Measurements from ENCODE around the gene DACH1.

DACH1 gene

GRCh38 chr13:71880753-71881541 lies 13.9 kb upstream of the DACH1 start:
- DNase-seq (ENCODE audit: low spot score) = no peak
- Histone ChIP-seq H3K9ac (ENCODE audit: low read depth, low read length, poor library complexity) (no peak overlapping the region), H3K4me1 (ENCODE audit: control insufficient read depth in 2 of 2, insufficient read depth in 1 of 2, low read depth in 1 of 2, low read length in 2 of 2) (peaks cover 4 to 17% of the 10 kb centered on the region in 2 donors), H2AK5ac (ENCODE audit: low read depth, low read length) (no peak overlapping the region), H3K4me3 (ENCODE audit: low read length in 2 of 2) (no peak overlapping the region), H4K91ac (ENCODE audit: low read depth, low read length, poor library complexity) (no peak overlapping the region), H4K8ac (ENCODE audit: low read depth, low read length) (no peak overlapping the region), H3K79me1 (ENCODE audit: low read depth, low read length) (no peaks in the 10 kb centered on the region), H2BK120ac (ENCODE audit: low read depth, low read length) (no peak overlapping the region), H3K27ac (replicated peaks; ENCODE audit: low read length) (no peak overlapping the region), H2AFZ (ENCODE audit: low read length) (no peak overlapping the region), H2BK12ac (ENCODE audit: low read length) (no peak overlapping the region), H3K4me2 (ENCODE audit: insufficient read depth, low read length, poor library complexity, severe bottlenecking) (no peak overlapping the region), H3K23ac (ENCODE audit: low read depth, low read length, poor library complexity) (no peak overlapping the region), H3K18ac (ENCODE audit: low read length) (no peak overlapping the region), H2BK5ac (ENCODE audit: low read length) (no peak overlapping the region), H3K4ac (ENCODE audit: low read length) (no peak overlapping the region), H3K14ac (ENCODE audit: low read length) (no peak overlapping the region), H3K9me3 (replicated peaks in 1 of 2; ENCODE audit: control insufficient read depth in 2 of 2, insufficient read depth in 1 of 2, low read depth in 1 of 2, low read length in 2 of 2) (peaks cover 2 to 4% of the 10 kb centered on the region in 2 donors), H3K36me3 (replicated peaks in 1 of 2; ENCODE audit: control insufficient read depth in 2 of 2, insufficient read depth in 2 of 2, low read length in 2 of 2) (no peaks in the 10 kb centered on the region), H2BK15ac (ENCODE audit: low read length) (no peak overlapping the region), H3K27me3 (ENCODE audit: control insufficient read depth in 3 of 3, insufficient read depth in 3 of 3, low read depth in 1 of 3, low read length in 3 of 3) (no peaks in the 10 kb centered on the region)
- WGBS, 2 donors (ENCODE audit: extremely low coverage in 2 of 2, insufficient read length in 2 of 2, insufficient replicate concordance in 1 of 2) = no CpG with 5 or more reads among the region's 6 CpGs

GRCh38 chr13:71879808-71880344 lies 12.9 kb upstream of the DACH1 start:
- WGBS, 2 donors (ENCODE audit: extremely low coverage in 2 of 2, insufficient read length in 2 of 2, insufficient replicate concordance in 1 of 2) = no CpG with 5 or more reads among the region's 6 CpGs

GRCh38 chr13:71879129-71879535 lies 12.1 kb upstream of the DACH1 start:
- no peak overlapping the region for H2BK12ac ChIP-seq (ENCODE audit: low read length)
- no peak overlapping the region for H2BK5ac ChIP-seq (ENCODE audit: low read length)
- no peak overlapping the region for H4K91ac ChIP-seq (ENCODE audit: low read depth, low read length, poor library complexity)
- no peak overlapping the region for H3K23ac ChIP-seq (ENCODE audit: low read depth, low read length, poor library complexity)
- H3K4me1 ChIP-seq (ENCODE audit: control insufficient read depth in 2 of 2, insufficient read depth in 1 of 2, low read depth in 1 of 2, low read length in 2 of 2) = peaks cover 8 to 17% of the 10 kb centered on the region in 2 donors
- no peak overlapping the region for H2BK120ac ChIP-seq (ENCODE audit: low read depth, low read length)
- no peak overlapping the region for H4K8ac ChIP-seq (ENCODE audit: low read depth, low read length)
- H3K9me3 ChIP-seq (replicated peaks in 1 of 2; ENCODE audit: control insufficient read depth in 2 of 2, insufficient read depth in 1 of 2, low read depth in 1 of 2, low read length in 2 of 2) = peaks cover 2 to 4% of the 10 kb centered on the region in 2 donors
- no peak overlapping the region for H2BK15ac ChIP-seq (ENCODE audit: low read length)
- no peak overlapping the region for H2AK5ac ChIP-seq (ENCODE audit: low read depth, low read length)
- peak; percentile 50 for DNase-seq (ENCODE audit: low spot score)
- H3K36me3 ChIP-seq (replicated peaks in 1 of 2; ENCODE audit: control insufficient read depth in 2 of 2, insufficient read depth in 2 of 2, low read length in 2 of 2) = no peaks in the 10 kb centered on the region
- H3K27me3 ChIP-seq (ENCODE audit: control insufficient read depth in 3 of 3, insufficient read depth in 3 of 3, low read depth in 1 of 3, low read length in 3 of 3) = no peaks in the 10 kb centered on the region
- no peak overlapping the region for H3K4me3 ChIP-seq (ENCODE audit: low read length in 2 of 2)
- H3K4me2 ChIP-seq (ENCODE audit: insufficient read depth, low read length, poor library complexity, severe bottlenecking) = no peak overlapping the region
- no CpG with 5 or more reads among the region's 3 CpGs for WGBS, 2 donors (ENCODE audit: extremely low coverage in 2 of 2, insufficient read length in 2 of 2, insufficient replicate concordance in 1 of 2)
- no peak overlapping the region for H3K4ac ChIP-seq (ENCODE audit: low read length)
- H3K79me1 ChIP-seq (ENCODE audit: low read depth, low read length) = no peaks in the 10 kb centered on the region
- H3K14ac ChIP-seq (ENCODE audit: low read length) = no peak overlapping the region
- peak overlapping the region; percentile 79 for H2AFZ ChIP-seq (ENCODE audit: low read length)
- H3K9ac ChIP-seq (ENCODE audit: low read depth, low read length, poor library complexity) = no peak overlapping the region
- H3K18ac ChIP-seq (ENCODE audit: low read length) = no peak overlapping the region
- H3K27ac ChIP-seq (replicated peaks; ENCODE audit: low read length) = no peak overlapping the region

More at GRCh38 chr13:71879808-71880344, 12.9 kb upstream of the DACH1 start:
- Histone ChIP-seq H4K8ac (ENCODE audit: low read depth, low read length) (no peak overlapping the region), H3K27ac (replicated peaks; ENCODE audit: low read length) (no peak overlapping the region), H2BK15ac (ENCODE audit: low read length) (no peak overlapping the region), H3K9ac (ENCODE audit: low read depth, low read length, poor library complexity) (no peak overlapping the region), H3K79me1 (ENCODE audit: low read depth, low read length) (no peaks in the 10 kb centered on the region), H2AK5ac (ENCODE audit: low read depth, low read length) (no peak overlapping the region), H2BK120ac (ENCODE audit: low read depth, low read length) (no peak overlapping the region), H3K36me3 (replicated peaks in 1 of 2; ENCODE audit: control insufficient read depth in 2 of 2, insufficient read depth in 2 of 2, low read length in 2 of 2) (no peaks in the 10 kb centered on the region), H4K91ac (ENCODE audit: low read depth, low read length, poor library complexity) (no peak overlapping the region), H3K4me2 (ENCODE audit: insufficient read depth, low read length, poor library complexity, severe bottlenecking) (no peak overlapping the region), H3K23ac (ENCODE audit: low read depth, low read length, poor library complexity) (no peak overlapping the region), H3K14ac (ENCODE audit: low read length) (no peak overlapping the region), H3K18ac (ENCODE audit: low read length) (no peak overlapping the region), H2AFZ (ENCODE audit: low read length) (no peak overlapping the region), H3K4ac (ENCODE audit: low read length) (no peak overlapping the region), H2BK12ac (ENCODE audit: low read length) (no peak overlapping the region), H3K27me3 (ENCODE audit: control insufficient read depth in 3 of 3, insufficient read depth in 3 of 3, low read depth in 1 of 3, low read length in 3 of 3) (no peaks in the 10 kb centered on the region), H3K4me3 (ENCODE audit: low read length in 2 of 2) (no peak overlapping the region), H3K4me1 (ENCODE audit: control insufficient read depth in 2 of 2, insufficient read depth in 1 of 2, low read depth in 1 of 2, low read length in 2 of 2) (peaks cover 4 to 17% of the 10 kb centered on the region in 2 donors), H3K9me3 (replicated peaks in 1 of 2; ENCODE audit: control insufficient read depth in 2 of 2, insufficient read depth in 1 of 2, low read depth in 1 of 2, low read length in 2 of 2) (peaks cover 2 to 4% of the 10 kb centered on the region in 2 donors), H2BK5ac (ENCODE audit: low read length) (no peak overlapping the region)
- DNase-seq (ENCODE audit: low spot score) = no peak

GRCh38 chr13:71877256-71877653 lies 10.3 kb upstream of the DACH1 start:
- peaks cover 8 to 17% of the 10 kb centered on the region in 2 donors for H3K4me1 ChIP-seq (ENCODE audit: control insufficient read depth in 2 of 2, insufficient read depth in 1 of 2, low read depth in 1 of 2, low read length in 2 of 2)
- no peak overlapping the region for H4K8ac ChIP-seq (ENCODE audit: low read depth, low read length)
- H3K4me3 ChIP-seq (ENCODE audit: low read length in 2 of 2) = peak overlapping the region in 1 of 2 donors; percentile 15
- H3K27me3 ChIP-seq (ENCODE audit: control insufficient read depth in 3 of 3, insufficient read depth in 3 of 3, low read depth in 1 of 3, low read length in 3 of 3) = no peaks in the 10 kb centered on the region
- no peak overlapping the region for H2BK15ac ChIP-seq (ENCODE audit: low read length)
- no peak overlapping the region for H3K23ac ChIP-seq (ENCODE audit: low read depth, low read length, poor library complexity)
- H2BK120ac ChIP-seq (ENCODE audit: low read depth, low read length) = no peak overlapping the region
- H3K27ac ChIP-seq (replicated peaks; ENCODE audit: low read length) = peak overlapping the region; percentile 92
- H3K36me3 ChIP-seq (replicated peaks in 1 of 2; ENCODE audit: control insufficient read depth in 2 of 2, insufficient read depth in 2 of 2, low read length in 2 of 2) = no peaks in the 10 kb centered on the region
- H2BK12ac ChIP-seq (ENCODE audit: low read length) = no peak overlapping the region
- no peak overlapping the region for H4K91ac ChIP-seq (ENCODE audit: low read depth, low read length, poor library complexity)
- no peak overlapping the region for H3K18ac ChIP-seq (ENCODE audit: low read length)
- peak overlapping the region; percentile 63 for H2AFZ ChIP-seq (ENCODE audit: low read length)
- peak; percentile 53 for DNase-seq (ENCODE audit: low spot score)
- H2BK5ac ChIP-seq (ENCODE audit: low read length) = no peak overlapping the region
- no peaks in the 10 kb centered on the region for H3K79me1 ChIP-seq (ENCODE audit: low read depth, low read length)
- H3K9ac ChIP-seq (ENCODE audit: low read depth, low read length, poor library complexity) = no peak overlapping the region
- no CpG with 5 or more reads among the region's 5 CpGs for WGBS, 2 donors (ENCODE audit: extremely low coverage in 2 of 2, insufficient read length in 2 of 2, insufficient replicate concordance in 1 of 2)
- no peak overlapping the region for H3K4ac ChIP-seq (ENCODE audit: low read length)
- peak overlapping the region; percentile 30 for H3K4me2 ChIP-seq (ENCODE audit: insufficient read depth, low read length, poor library complexity, severe bottlenecking)
- no peak overlapping the region for H3K14ac ChIP-seq (ENCODE audit: low read length)
- H2AK5ac ChIP-seq (ENCODE audit: low read depth, low read length) = no peak overlapping the region
- H3K9me3 ChIP-seq (replicated peaks in 1 of 2; ENCODE audit: control insufficient read depth in 2 of 2, insufficient read depth in 1 of 2, low read depth in 1 of 2, low read length in 2 of 2) = peaks cover 0 to 3% of the 10 kb centered on the region in 2 donors
